OCI-LY3 (cell line): Measurements from ENCODE around the gene ERGIC3.

Experiments
- EZH2phosphoT487 ChIP-seq: fragments of 200-600 bp; shearing (Covaris generic); IDR thresholded peaks from 2 replicates; pipeline ENCODE4 v1.6.1; 2018; ENCODE audit warnings: antibody characterized with exemption, mixed run types, low read depth
- TF ChIP-seq, protein P1 (sequence below): fragments of 200-600, 300-600 bp; sonication (generic); IDR thresholded peaks from 2 replicates; pipeline ENCODE4 v1.5.1; 2014; ENCODE audit warnings: antibody characterized with exemption, low read length, low read depth

- TF ChIP-seq, protein P1, sequence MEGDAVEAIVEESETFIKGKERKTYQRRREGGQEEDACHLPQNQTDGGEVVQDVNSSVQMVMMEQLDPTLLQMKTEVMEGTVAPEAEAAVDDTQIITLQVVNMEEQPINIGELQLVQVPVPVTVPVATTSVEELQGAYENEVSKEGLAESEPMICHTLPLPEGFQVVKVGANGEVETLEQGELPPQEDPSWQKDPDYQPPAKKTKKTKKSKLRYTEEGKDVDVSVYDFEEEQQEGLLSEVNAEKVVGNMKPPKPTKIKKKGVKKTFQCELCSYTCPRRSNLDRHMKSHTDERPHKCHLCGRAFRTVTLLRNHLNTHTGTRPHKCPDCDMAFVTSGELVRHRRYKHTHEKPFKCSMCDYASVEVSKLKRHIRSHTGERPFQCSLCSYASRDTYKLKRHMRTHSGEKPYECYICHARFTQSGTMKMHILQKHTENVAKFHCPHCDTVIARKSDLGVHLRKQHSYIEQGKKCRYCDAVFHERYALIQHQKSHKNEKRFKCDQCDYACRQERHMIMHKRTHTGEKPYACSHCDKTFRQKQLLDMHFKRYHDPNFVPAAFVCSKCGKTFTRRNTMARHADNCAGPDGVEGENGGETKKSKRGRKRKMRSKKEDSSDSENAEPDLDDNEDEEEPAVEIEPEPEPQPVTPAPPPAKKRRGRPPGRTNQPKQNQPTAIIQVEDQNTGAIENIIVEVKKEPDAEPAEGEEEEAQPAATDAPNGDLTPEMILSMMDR = no peak
- no peak for TF ChIP-seq EZH2phosphoT487
These were observed 25.8 kb upstream of the ERGIC3 start for GRCh38 chr20:35515949-35516645.
